H1 (cell line): Measurements from ENCODE around the gene TMEM163. TPM values are rescaled to one million over a fixed set of nuclear protein-coding genes. Genes with fewer than 3 reads are reported as not detected.

Source experiments
- CTCF ChIA-PET: fragments of 300-600 bp; sonication (Branson Sonifier 250); formaldehyde crosslinking; loops from one replicate; lab custom pipeline; 2021; ENCODE audit not compliant: partially characterized antibody; lab: Charles Lee
- POLR2A ChIA-PET: fragments of 300-600 bp; sonication (Branson Sonifier 250); formaldehyde crosslinking; loops from one replicate; lab custom pipeline; 2021; ENCODE audit warnings: inconsistent platforms; ENCODE audit not compliant: partially characterized antibody; lab: Charles Lee
- DNase-seq, 2 experiments: peaks; one replicate each; pipeline versions ENCODE4 v3.0.0 to v3.0.0-alpha.2; 2010 to 2022; ENCODE audit warnings: low spot score in 2 of 2, low read depth in 1 of 2, mixed read lengths in 1 of 2
- FAIRE-seq: peaks from 2 replicates; lab custom pipeline; 2011; peaks lifted over from hg19 to GRCh38; lab: Jason Lieb, UNC
- H2AFZ ChIP-seq: 2 replicates; pipeline ENCODE4 v1.8.1; 2012; ENCODE audit warnings: low read length, inconsistent platforms
- H2AK5ac ChIP-seq: 2 replicates; pipeline ENCODE4 v1.6.1; 2013; ENCODE audit warnings: low read depth, low read length
- H2BK120ac ChIP-seq: replicated peaks from 2 replicates; pipeline ENCODE3; 2013; ENCODE audit warnings: low read depth, low read length, inconsistent platforms
- H2BK12ac ChIP-seq: 2 replicates; pipeline ENCODE4 v1.6.1; 2013; ENCODE audit warnings: low read depth, low read length
- H2BK15ac ChIP-seq: 2 replicates; pipeline ENCODE4 v1.6.1; 2013; ENCODE audit warnings: low read length
- H2BK20ac ChIP-seq: 2 replicates; pipeline ENCODE4 v1.6.1; 2013; ENCODE audit warnings: low read length
- H2BK5ac ChIP-seq: 2 replicates; pipeline ENCODE4 v1.6.1; 2013; ENCODE audit warnings: low read depth, low read length
- H3K14ac ChIP-seq: 2 replicates; pipeline ENCODE4 v1.6.1; 2013; ENCODE audit warnings: inconsistent platforms; ENCODE audit not compliant: insufficient read length
- H3K18ac ChIP-seq: 2 replicates; pipeline ENCODE4 v1.6.1; 2013; ENCODE audit warnings: low read length; ENCODE audit errors: extremely low read depth
- H3K23ac ChIP-seq: 2 replicates; pipeline ENCODE4 v1.6.1; 2013; ENCODE audit warnings: inconsistent platforms; ENCODE audit not compliant: insufficient read length
- H3K23me2 ChIP-seq: 2 replicates; pipeline ENCODE4 v1.6.1; 2013; ENCODE audit warnings: low read depth, low read length
- H3K27ac ChIP-seq: 2 replicates; pipeline ENCODE4 v1.6.1; 2011; ENCODE audit warnings: low read depth, low read length, inconsistent platforms
- H3K27me3 ChIP-seq, 4 experiments: replicated peaks in 1 of 4; 1 replicate in 1 of 4; 2 replicates in 3 of 4; pipeline versions ENCODE4 v1.6.1 to v1.8.1; 2011 to 2013; ENCODE audit warnings: low read length in 3 of 4, mild to moderate bottlenecking in 3 of 4, inconsistent platforms in 2 of 4, mixed read lengths in 2 of 4, moderate library complexity in 1 of 4; ENCODE audit not compliant: control insufficient read depth in 3 of 4, insufficient read depth in 3 of 4; ENCODE audit errors: extremely low read depth in 1 of 4
- H3K36me3 ChIP-seq, 4 experiments: 2 replicates each; pipeline versions ENCODE4 v1.6.1 to v1.8.1; 2011 to 2013; ENCODE audit warnings: mild to moderate bottlenecking in 4 of 4, low read length in 3 of 4, moderate library complexity in 2 of 4, control low read depth in 1 of 4, inconsistent platforms in 1 of 4; ENCODE audit not compliant: insufficient read depth in 4 of 4, control insufficient read depth in 2 of 4
- H3K4ac ChIP-seq: replicated peaks from 2 replicates; pipeline ENCODE3; 2013; ENCODE audit warnings: low read length, low read depth, mixed read lengths, inconsistent platforms; ENCODE audit not compliant: insufficient read length
- H3K4me1 ChIP-seq, 4 experiments: replicated peaks in 1 of 4; 1 replicate in 1 of 4; 2 replicates in 3 of 4; pipeline versions ENCODE4 v1.6.1 to v1.8.1; 2011 to 2013; ENCODE audit warnings: low read length in 3 of 4, inconsistent platforms in 2 of 4, mixed read lengths in 1 of 4; ENCODE audit not compliant: insufficient read depth in 4 of 4, control insufficient read depth in 3 of 4
- H3K4me2 ChIP-seq, 2 experiments: 2 replicates each; pipeline versions ENCODE4 v1.6.1 to v1.8.1; 2011 to 2013; ENCODE audit warnings: low read depth in 2 of 2, low read length in 2 of 2, control low read depth in 1 of 2, inconsistent platforms in 1 of 2, mild to moderate bottlenecking in 1 of 2; ENCODE audit not compliant: insufficient read depth in 1 of 2
- H3K4me3 ChIP-seq, 4 experiments: fragments of 200-600, 300-600 bp in 1 of 4; sonication (generic), shearing (Covaris generic), sonication (Bioruptor Twin) in 1 of 4; 2 replicates each; pipeline versions ENCODE4 v1.5.1 to v1.8.1; 2011 to 2016; ENCODE audit warnings: low read length in 4 of 4, low read depth in 3 of 4, control low read depth in 2 of 4, inconsistent platforms in 2 of 4, mild to moderate bottlenecking in 2 of 4, mixed read lengths in 1 of 4, moderate library complexity in 1 of 4; ENCODE audit not compliant: insufficient read depth in 2 of 4; ENCODE audit errors: extremely low read depth in 1 of 4
- H3K56ac ChIP-seq: replicated peaks from 2 replicates; pipeline ENCODE3; 2013; ENCODE audit warnings: low read depth, mild to moderate bottlenecking, mixed read lengths, low read length, inconsistent platforms; ENCODE audit not compliant: insufficient read length
- H3K79me1 ChIP-seq: 2 replicates; pipeline ENCODE4 v1.6.1; 2013; ENCODE audit warnings: low read depth, low read length, control low read depth
- H3K79me2 ChIP-seq, 2 experiments: 2 replicates each; pipeline versions ENCODE4 v1.6.1 to v1.8.1; 2012 to 2013; ENCODE audit warnings: low read length in 2 of 2, mild to moderate bottlenecking in 2 of 2, inconsistent platforms in 1 of 2; ENCODE audit not compliant: insufficient read depth in 2 of 2, control insufficient read depth in 1 of 2
- H3K9ac ChIP-seq, 4 experiments: replicated peaks in 1 of 4; 1 replicate in 1 of 4; 2 replicates in 3 of 4; pipeline versions ENCODE4 v1.6.1 to v1.8.1; 2011 to 2013; ENCODE audit warnings: low read depth in 3 of 4, low read length in 3 of 4, control low read depth in 2 of 4, mild to moderate bottlenecking in 2 of 4, moderate library complexity in 2 of 4, inconsistent platforms in 1 of 4; ENCODE audit errors: extremely low read depth in 1 of 4
- H3K9me3 ChIP-seq, 2 experiments: 2 replicates each; pipeline versions ENCODE4 v1.6.1 to v1.8.1; 2012 to 2013; ENCODE audit warnings: mild to moderate bottlenecking in 2 of 2, moderate library complexity in 2 of 2, control low read depth in 1 of 2, inconsistent platforms in 1 of 2, low read depth in 1 of 2, low read length in 1 of 2, mixed read lengths in 1 of 2; ENCODE audit not compliant: insufficient read depth in 2 of 2
- H4K20me1 ChIP-seq, 2 experiments: replicated peaks in 1 of 2; 2 replicates each; pipeline versions ENCODE3 to v1.8.1; 2011 to 2013; ENCODE audit warnings: inconsistent platforms in 2 of 2, low read length in 2 of 2, mild to moderate bottlenecking in 1 of 2; ENCODE audit not compliant: insufficient read depth in 2 of 2, control insufficient read depth in 1 of 2
- H4K5ac ChIP-seq: 2 replicates; pipeline ENCODE4 v1.6.1; 2013; ENCODE audit warnings: low read length, low read depth, mixed read lengths, inconsistent platforms; ENCODE audit not compliant: insufficient read length
- H4K8ac ChIP-seq: 2 replicates; pipeline ENCODE4 v1.8.0; 2013; ENCODE audit warnings: mild to moderate bottlenecking, moderate library complexity, low read length, inconsistent platforms; ENCODE audit not compliant: insufficient read depth; ENCODE audit errors: extremely low read depth
- H4K91ac ChIP-seq: replicated peaks from 2 replicates; pipeline ENCODE3; 2013; ENCODE audit warnings: low read length, mixed read lengths, inconsistent platforms; ENCODE audit not compliant: insufficient read length
- ATF2 ChIP-seq: IDR thresholded peaks from 2 replicates; pipeline ENCODE4 v1.6.1; 2012; ENCODE audit warnings: low read length, inconsistent platforms
- CBX5 ChIP-seq: fragments of 300-800, 300-1000 bp; sonication (generic); IDR thresholded peaks from 2 replicates; pipeline ENCODE4 v1.7.1; 2016; ENCODE audit warnings: antibody characterized with exemption, low read length, low read depth
- CEBPB ChIP-seq: IDR thresholded peaks from 2 replicates; pipeline ENCODE4 v1.6.1; 2012; ENCODE audit warnings: low read depth, low read length
- EP300 ChIP-seq, 2 experiments: IDR thresholded peaks; 1 replicate in 1 of 2; 2 replicates in 1 of 2; pipeline ENCODE4 v1.6.1; 2011 to 2012; ENCODE audit warnings: low read depth in 2 of 2, low read length in 2 of 2, mild to moderate bottlenecking in 2 of 2, borderline replicate concordance in 1 of 2, inconsistent platforms in 1 of 2, moderate library complexity in 1 of 2
- EZH2 ChIP-seq: fragments of 200-600 bp; sonication (generic); IDR thresholded peaks from 2 replicates; pipeline ENCODE4 v1.7.1; 2012; ENCODE audit warnings: low read depth, mild to moderate bottlenecking, moderate library complexity, low read length, inconsistent platforms; ENCODE audit not compliant: severe bottlenecking
- HDAC6 ChIP-seq: IDR thresholded peaks from one replicate; pipeline ENCODE4 v1.7.1; 2012; ENCODE audit warnings: low read depth, mild to moderate bottlenecking, inconsistent platforms, low read length, moderate library complexity
- POU5F1 ChIP-seq: IDR thresholded peaks from 2 replicates; pipeline ENCODE4 v1.6.1; 2011; ENCODE audit warnings: low read depth, mild to moderate bottlenecking, low read length, moderate library complexity
- RAD21 ChIP-seq, 2 experiments: IDR thresholded peaks in 1 of 2; conservative IDR thresholded peaks in 1 of 2; 2 replicates each; pipeline ENCODE4 v1.6.1; 2011; ENCODE audit warnings: low read depth in 2 of 2, low read length in 2 of 2, improper control_type of control experiment in 1 of 2, inconsistent platforms in 1 of 2, mild to moderate bottlenecking in 1 of 2, moderate library complexity in 1 of 2
- RFX5 ChIP-seq: IDR thresholded peaks from 2 replicates; pipeline ENCODE4 v1.6.1; 2011; ENCODE audit warnings: low read depth, low read length, improper control_type of control experiment, borderline replicate concordance
- SP1 ChIP-seq: IDR thresholded peaks from 2 replicates; pipeline ENCODE4 v1.6.1; 2011; ENCODE audit warnings: low read depth, low read length
- SRF ChIP-seq: IDR thresholded peaks from 2 replicates; pipeline ENCODE4 v1.6.1; 2011; ENCODE audit warnings: mild to moderate bottlenecking, low read depth, low read length, moderate library complexity
- SUZ12 ChIP-seq: fragments of 200-600 bp; sonication (generic); IDR thresholded peaks from 2 replicates; pipeline ENCODE4 v1.6.1; 2012; ENCODE audit warnings: mild to moderate bottlenecking, inconsistent platforms, low read length, moderate library complexity, mixed read lengths
- whole genome bisulfite sequencing, 2 experiments: shearing (Covaris generic) in 1 of 2; methylation state at CpG; one replicate each; pipeline versions ENCODE4 v1.1.6 to v1.1.7; 2013 to 2015; ENCODE audit warnings: low lambda C conversion rate in 2 of 2, mixed read lengths in 2 of 2, inconsistent platforms in 1 of 2, low coverage in 1 of 2, missing lambda C conversion rate in 1 of 2; ENCODE audit not compliant: insufficient replicate concordance in 2 of 2, insufficient coverage in 1 of 2, insufficient read length in 1 of 2; ENCODE audit errors: extremely low coverage in 1 of 2, missing lambda C conversion rate in 1 of 2; 5-methylcytosine and 5-hydroxymethylcytosine counted together
- polyA plus RNA-seq, 7 experiments: library from polyadenylated mRNA; depleted of rRNA in 3 of 7; stranded (reverse) in 5 of 7; unstranded in 2 of 7; fragments of >200 nt in 5 of 7; fragments of 200-250 nt in 2 of 7; gene quantifications; 1 replicate in 5 of 7; 2 replicates in 1 of 7; 4 replicates in 1 of 7; pipeline versions ENCODE4 v1.2.1 to v1.2.3, GENCODE V29; 2011 to 2013; ENCODE audit warnings: missing spikeins in 2 of 7, mixed read lengths in 2 of 7
- total RNA-seq: library from RNA; stranded (reverse); fragmentation: NEBNext Ultra II Directional; extraction: Animal tissue kit (Norgen Biotek cat#: 25700); gene quantifications from 2 replicates; pipeline ENCODE4 v1.2.1, GENCODE V29; 2021

TMEM163 gene
- total and polyA plus RNA-seq, 2 of the 8 experiments (the other 6 are each of a cell fraction or from before 2014, with no cell fraction given): 2.8 to 3.2 TPM

GRCh38 chr2:134420920-134421319 is 297.9 kb downstream of the TMEM163 start:
- Histone ChIP-seq H3K27me3 (no peaks in the 10 kb centered on the region), H2BK5ac (no peak overlapping the region), H2BK12ac (no peak overlapping the region), H4K91ac (no peak overlapping the region), H3K79me1 (no peaks in the 10 kb centered on the region), H3K79me2 (no peaks in the 10 kb centered on the region), H3K18ac (no peak overlapping the region), H3K14ac (no peak overlapping the region), H3K27ac (no peak overlapping the region), H3K23ac (no peak overlapping the region), H3K4me3 (no peak overlapping the region), H3K4me1 (0 out of 7 replicates have a peak, but pooled peaks cover 0 to 3% (median 0%) of the 10 kb centered on the region in 4 experiments), H2AK5ac (no peak overlapping the region), H2AFZ (no peak overlapping the region), H4K5ac (no peak overlapping the region), H3K4me2 (no peak overlapping the region), H4K8ac (no peak overlapping the region), H3K9ac (no peak overlapping the region), H3K23me2 (no peaks in the 10 kb centered on the region), H3K56ac (no peak overlapping the region), H2BK15ac (no peak overlapping the region), H3K36me3 (peaks cover 0 to 9% (median 4%) of the 10 kb centered on the region in 4 experiments; a peak in 3 of 8 replicates), H3K9me3 (no peaks in the 10 kb centered on the region), H2BK20ac (no peak overlapping the region), H3K4ac (no peak overlapping the region), H4K20me1 (no peaks in the 10 kb centered on the region), H2BK120ac (no peak overlapping the region)
- DNase-seq (no peak), FAIRE-seq (no peak)
- ChIA-PET POLR2A (interaction anchor here (1.0 kb wide), 1 partner anchor 9 kb away, joined by 3 read pairs; no protein-coding TSS in a partner anchor), CTCF (interaction anchor here (0.5 to 4.3 kb wide), 6 partner anchors 9 to 178 kb away, joined by 3 to 24 read pairs (median 4); no protein-coding TSS in a partner anchor)
- 97% methylated on average over 3 of the region's 3 CpGs; no CpG with 5 or more reads in 1 of the 2 experiments for WGBS, 2 experiments
- TF ChIP-seq SP1: no peak
- TF ChIP-seq SUZ12: no peak
- TF ChIP-seq ATF2: no peak
- TF ChIP-seq POU5F1: no peak
- no peak for TF ChIP-seq RFX5
- no peak for TF ChIP-seq CBX5
- no peak for TF ChIP-seq EP300 (IDR thresholded peaks at IDR 0.05; ENCODE audit: borderline replicate concordance in 1 of 2, low read depth in 2 of 2, low read length in 2 of 2)
- no peak for TF ChIP-seq RAD21 (IDR thresholded peaks at IDR 0.05 in 1 of 2, conservative IDR thresholded peaks at IDR 0.05 in 1 of 2; ENCODE audit: low read depth in 2 of 2, low read length in 2 of 2)
- TF ChIP-seq SRF: no peak
- TF ChIP-seq CEBPB: no peak
- no peak for TF ChIP-seq EZH2
- no peak for TF ChIP-seq HDAC6
